ENCODE results near the gene BNC1.

BNC1 gene

DNA sequence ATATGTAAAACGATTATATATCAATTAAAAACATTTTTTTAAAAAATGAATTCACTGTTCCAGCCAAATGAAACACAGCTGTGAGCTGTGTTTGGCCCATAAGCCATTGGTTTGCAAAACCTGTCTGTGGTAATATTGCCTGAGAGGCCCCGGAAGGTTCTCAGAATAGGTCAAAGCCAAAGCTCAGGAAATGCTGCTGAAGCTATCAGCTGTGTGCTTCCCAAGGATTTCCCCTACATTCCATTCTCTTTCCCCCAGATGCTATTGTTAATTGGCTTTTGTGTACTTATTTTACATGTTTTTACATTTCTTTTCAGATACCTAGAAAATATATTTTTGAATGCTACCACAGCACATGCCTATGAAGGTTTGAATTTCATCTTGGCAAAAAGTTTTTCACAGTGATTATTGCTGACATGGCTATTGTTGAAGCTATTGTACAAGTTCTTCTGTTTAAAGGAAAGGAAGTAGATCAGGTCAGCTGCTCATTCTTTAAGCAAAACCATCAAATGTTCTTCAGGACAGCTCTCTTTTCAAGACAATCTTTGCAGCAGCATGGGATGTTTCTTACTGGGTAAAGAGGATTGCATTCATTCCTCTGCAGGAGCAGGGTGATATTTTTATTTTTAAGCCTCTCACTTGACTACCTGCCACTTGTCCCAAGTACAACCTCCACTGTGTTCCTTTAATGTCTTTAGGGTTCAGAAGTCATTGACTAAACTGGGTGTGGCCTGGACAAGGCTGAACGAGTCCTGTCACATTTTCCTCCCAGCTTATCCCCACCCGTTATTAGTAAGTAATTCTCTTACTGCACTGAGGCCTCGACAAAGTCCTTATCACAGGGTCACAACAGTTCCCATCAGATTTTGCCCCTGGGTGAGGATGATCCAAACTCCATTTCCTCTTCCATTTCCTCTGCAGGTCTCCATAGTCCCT, 26.3 kb upstream of the BNC1 start:
- H3K4me3 ChIP-seq (replicated peaks; ENCODE audit: low read depth, low read length) = no peak overlapping the region
- TF ChIP-seq, protein P1, sequence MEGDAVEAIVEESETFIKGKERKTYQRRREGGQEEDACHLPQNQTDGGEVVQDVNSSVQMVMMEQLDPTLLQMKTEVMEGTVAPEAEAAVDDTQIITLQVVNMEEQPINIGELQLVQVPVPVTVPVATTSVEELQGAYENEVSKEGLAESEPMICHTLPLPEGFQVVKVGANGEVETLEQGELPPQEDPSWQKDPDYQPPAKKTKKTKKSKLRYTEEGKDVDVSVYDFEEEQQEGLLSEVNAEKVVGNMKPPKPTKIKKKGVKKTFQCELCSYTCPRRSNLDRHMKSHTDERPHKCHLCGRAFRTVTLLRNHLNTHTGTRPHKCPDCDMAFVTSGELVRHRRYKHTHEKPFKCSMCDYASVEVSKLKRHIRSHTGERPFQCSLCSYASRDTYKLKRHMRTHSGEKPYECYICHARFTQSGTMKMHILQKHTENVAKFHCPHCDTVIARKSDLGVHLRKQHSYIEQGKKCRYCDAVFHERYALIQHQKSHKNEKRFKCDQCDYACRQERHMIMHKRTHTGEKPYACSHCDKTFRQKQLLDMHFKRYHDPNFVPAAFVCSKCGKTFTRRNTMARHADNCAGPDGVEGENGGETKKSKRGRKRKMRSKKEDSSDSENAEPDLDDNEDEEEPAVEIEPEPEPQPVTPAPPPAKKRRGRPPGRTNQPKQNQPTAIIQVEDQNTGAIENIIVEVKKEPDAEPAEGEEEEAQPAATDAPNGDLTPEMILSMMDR (IDR thresholded peaks at IDR 0.05; ENCODE audit: low read length, missing control alignments) = no peak
- peak; percentile 86 for DNase-seq (ENCODE audit: low read depth)

DNA sequence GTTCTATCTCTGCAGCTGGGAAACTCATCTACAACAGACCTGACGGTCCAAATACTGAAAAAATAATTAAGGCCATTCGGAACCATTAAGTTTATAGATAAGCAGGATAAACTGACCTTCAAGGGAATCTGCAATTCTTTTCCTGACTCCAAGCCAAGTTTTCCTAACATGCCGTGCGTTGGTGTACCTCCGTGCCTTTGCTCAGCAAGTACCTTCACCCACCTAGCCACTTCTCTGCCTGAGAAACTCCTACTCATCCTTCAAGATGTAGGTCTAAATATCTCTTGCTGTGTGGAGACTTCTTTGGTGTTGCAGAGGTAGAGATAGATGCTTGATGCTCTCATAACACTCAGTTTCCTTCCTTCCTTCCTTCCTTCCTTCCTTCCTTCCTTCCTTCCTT, 24.2 kb upstream of the BNC1 start:
- H3K4me3 ChIP-seq (replicated peaks; ENCODE audit: low read depth, low read length) = no peak overlapping the region
- TF ChIP-seq, protein P1 (IDR thresholded peaks at IDR 0.05; ENCODE audit: low read length, missing control alignments) = no peak
- no peak for DNase-seq (ENCODE audit: low read depth)

DNA sequence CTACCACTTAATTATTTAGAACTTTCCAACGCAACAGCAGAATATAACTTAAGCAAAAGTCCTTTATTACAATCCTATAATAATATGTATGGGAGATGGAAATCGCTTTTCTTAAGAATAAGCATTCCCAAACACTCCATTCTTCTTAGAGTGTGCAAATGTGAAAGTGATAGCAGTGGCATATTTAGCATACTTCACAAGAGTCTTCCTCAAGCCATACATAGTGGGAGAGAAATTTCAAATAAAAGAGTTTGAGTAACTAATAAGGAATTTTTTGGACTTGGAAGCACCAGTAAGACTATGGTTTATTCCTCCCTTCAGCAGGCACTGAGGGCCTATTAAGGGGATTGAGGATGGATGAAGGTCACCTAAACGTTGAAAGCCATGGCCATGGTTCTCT, 22.1 kb upstream of the BNC1 start:
- no peak overlapping the region for H3K4me3 ChIP-seq (replicated peaks; ENCODE audit: low read depth, low read length)
- TF ChIP-seq, protein P1 (IDR thresholded peaks at IDR 0.05; ENCODE audit: low read length, missing control alignments) = no peak
- DNase-seq (ENCODE audit: low read depth) = no peak

DNA sequence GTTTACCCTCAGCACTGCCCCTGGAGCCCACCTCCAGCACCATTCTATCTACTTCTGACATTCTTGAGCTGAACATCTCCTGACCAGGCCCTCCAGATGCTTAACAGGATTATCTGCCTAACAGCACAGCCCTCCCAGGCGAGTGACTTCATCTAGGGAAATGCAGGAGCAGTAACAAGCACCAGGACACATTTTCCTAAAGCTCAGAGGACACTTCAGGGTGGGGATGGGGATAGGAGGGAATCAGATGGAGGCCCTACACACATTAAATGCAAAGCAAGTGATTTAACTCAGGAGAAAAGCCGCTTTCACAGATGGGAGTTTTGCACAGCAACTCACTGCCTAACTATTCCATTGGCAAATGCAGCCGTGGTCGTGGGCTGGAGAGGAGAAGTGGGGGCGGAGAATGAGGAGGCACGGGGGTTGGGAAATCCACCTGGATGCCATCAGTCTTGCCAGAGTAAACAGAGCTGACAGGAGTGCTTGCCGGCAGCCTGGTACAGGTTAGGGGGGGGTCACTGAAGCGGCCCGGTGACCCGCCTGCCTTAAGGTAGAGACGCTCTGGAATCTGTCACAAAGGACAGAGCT, 21.3 kb upstream of the BNC1 start:
- peak; percentile 41 for DNase-seq (ENCODE audit: low read depth)
- TF ChIP-seq, protein P1 (IDR thresholded peaks at IDR 0.05; ENCODE audit: low read length, missing control alignments) = no peak
- H3K4me3 ChIP-seq (replicated peaks; ENCODE audit: low read depth, low read length) = no peak overlapping the region

DNA sequence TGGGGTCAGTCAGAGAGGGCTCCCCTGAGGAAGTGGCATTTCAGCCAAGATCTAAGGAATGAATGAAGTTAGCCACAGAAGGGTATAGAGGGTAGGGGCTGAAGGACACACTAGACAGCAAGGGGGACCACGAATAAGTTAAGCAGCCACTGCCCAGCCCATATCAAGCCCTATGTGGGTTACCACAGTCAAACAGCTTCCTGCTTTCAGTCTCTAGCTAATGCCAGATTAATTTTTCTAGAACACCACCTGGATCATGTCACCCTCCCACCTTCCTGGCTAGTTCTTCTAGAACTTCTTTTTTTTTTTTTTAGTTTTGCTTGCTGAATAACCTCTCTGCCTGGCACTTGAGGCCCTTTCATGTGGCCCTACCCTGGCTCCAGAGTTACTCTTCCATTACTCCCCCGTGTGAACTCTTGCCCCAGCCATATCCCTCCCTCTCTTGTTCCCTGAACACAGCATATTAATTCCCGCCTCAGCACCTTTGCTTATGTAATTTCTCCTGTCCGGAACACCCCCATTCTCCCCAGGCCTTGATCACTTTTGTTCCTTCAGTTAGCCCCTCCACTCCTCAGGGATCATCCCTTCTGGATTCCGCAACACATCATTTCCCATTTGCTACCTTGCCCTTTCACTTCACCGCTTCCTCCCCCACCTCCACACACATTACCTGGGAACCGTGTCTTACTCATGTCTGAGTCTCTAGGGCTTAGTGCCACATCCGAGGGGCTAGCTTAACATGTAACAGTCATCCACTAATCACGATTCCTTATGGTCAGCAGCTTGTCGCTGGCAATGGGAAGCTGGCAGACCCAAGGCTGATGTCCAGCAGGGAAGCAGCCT, 20.6 kb upstream of the BNC1 start:
- H3K4me3 ChIP-seq (replicated peaks; ENCODE audit: low read depth, low read length) = no peak overlapping the region
- TF ChIP-seq, protein P1 (IDR thresholded peaks at IDR 0.05; ENCODE audit: low read length, missing control alignments) = no peak
- DNase-seq (ENCODE audit: low read depth) = no peak

DNA sequence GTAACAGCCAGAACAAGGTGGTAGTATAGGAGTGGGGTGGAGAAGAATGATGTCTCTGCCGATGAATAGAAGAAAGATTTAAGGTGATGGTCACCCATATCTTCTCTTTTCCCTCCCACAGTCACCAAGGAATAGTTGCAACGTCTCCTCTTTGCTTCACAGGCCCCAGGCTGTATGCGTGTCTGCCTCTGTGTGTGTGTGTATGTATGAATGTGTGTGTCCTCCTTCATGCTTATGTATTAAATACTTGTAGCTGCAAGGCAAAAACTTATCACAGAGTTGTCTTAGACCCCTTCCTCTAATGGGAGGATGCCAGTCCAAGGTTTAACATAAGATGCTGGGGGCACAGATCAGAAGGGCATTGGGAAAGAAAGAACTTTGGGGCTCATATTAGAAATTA, 19.1 kb upstream of the BNC1 start:
- TF ChIP-seq, protein P1 (IDR thresholded peaks at IDR 0.05; ENCODE audit: low read length, missing control alignments) = no peak
- no peak for DNase-seq (ENCODE audit: low read depth)
- no peak overlapping the region for H3K4me3 ChIP-seq (replicated peaks; ENCODE audit: low read depth, low read length)
